ENCODE results near the gene TNFRSF14.

- TF ChIP-seq, protein P1, sequence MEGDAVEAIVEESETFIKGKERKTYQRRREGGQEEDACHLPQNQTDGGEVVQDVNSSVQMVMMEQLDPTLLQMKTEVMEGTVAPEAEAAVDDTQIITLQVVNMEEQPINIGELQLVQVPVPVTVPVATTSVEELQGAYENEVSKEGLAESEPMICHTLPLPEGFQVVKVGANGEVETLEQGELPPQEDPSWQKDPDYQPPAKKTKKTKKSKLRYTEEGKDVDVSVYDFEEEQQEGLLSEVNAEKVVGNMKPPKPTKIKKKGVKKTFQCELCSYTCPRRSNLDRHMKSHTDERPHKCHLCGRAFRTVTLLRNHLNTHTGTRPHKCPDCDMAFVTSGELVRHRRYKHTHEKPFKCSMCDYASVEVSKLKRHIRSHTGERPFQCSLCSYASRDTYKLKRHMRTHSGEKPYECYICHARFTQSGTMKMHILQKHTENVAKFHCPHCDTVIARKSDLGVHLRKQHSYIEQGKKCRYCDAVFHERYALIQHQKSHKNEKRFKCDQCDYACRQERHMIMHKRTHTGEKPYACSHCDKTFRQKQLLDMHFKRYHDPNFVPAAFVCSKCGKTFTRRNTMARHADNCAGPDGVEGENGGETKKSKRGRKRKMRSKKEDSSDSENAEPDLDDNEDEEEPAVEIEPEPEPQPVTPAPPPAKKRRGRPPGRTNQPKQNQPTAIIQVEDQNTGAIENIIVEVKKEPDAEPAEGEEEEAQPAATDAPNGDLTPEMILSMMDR (conservative IDR thresholded peaks at IDR 0.05): no peak
- TF ChIP-seq ZFX (IDR thresholded peaks at IDR 0.05): no peak
These were observed 32.1 kb upstream of the TNFRSF14 start for GRCh38 chr1:2523891-2524609.
